Transverse colon (tissue), 4 donors: ENCODE results near the gene TTLL3. TPM values are rescaled to one million over a fixed set of nuclear protein-coding genes. Genes with fewer than 3 reads are reported as not detected.

Experiments used
- DNase-seq: peaks from one replicate; pipeline ENCODE4 v3.0.0-alpha.2; 2019
- H3K27ac ChIP-seq, 4 donors: fragments of 200-600 bp; sonication (generic); 2 replicates each; pipeline ENCODE4 v1.5.1; 2016 to 2018; ENCODE audit warnings: inconsistent platforms in 4 of 4
- H3K27me3 ChIP-seq: fragments of 200-600 bp; sonication (generic); 2 replicates; pipeline ENCODE4 v1.5.1; 2017; ENCODE audit warnings: inconsistent platforms
- H3K36me3 ChIP-seq, 4 donors: fragments of 200-600 bp; sonication (generic); 2 replicates each; pipeline ENCODE4 v1.5.1; 2017 to 2019; ENCODE audit warnings: inconsistent platforms in 4 of 4
- H3K4me1 ChIP-seq, 4 donors: fragments of 200-600 bp; sonication (generic); 2 replicates each; pipeline ENCODE4 v1.5.1; 2017 to 2020; ENCODE audit warnings: inconsistent platforms in 4 of 4
- H3K4me3 ChIP-seq, 4 donors: fragments of 200-600 bp; sonication (generic); 1 replicate in 1 of 4; 2 replicates in 3 of 4; pipeline versions ENCODE4 v1.5.1 to v1.6.1; 2017 to 2019; ENCODE audit warnings: inconsistent platforms in 4 of 4
- H3K9me3 ChIP-seq, 2 donors: fragments of 200-600 bp; sonication (generic); 2 replicates each; pipeline ENCODE4 v1.5.1; 2017 to 2019; ENCODE audit warnings: inconsistent platforms in 2 of 2
- EP300 ChIP-seq: sonication (generic); formaldehyde crosslinking; IDR thresholded peaks from one replicate; pipeline ENCODE4 v1.6.1; 2017; ENCODE audit warnings: antibody characterized with exemption, low read depth
- POLR2A ChIP-seq: fragments of 450-650 bp; IDR thresholded peaks from one replicate; pipeline ENCODE4 v1.6.1; 2016; ENCODE audit warnings: antibody characterized with exemption, mild to moderate bottlenecking, moderate library complexity
- POLR2AphosphoS5 ChIP-seq, 3 donors: sonication (generic); formaldehyde crosslinking; IDR thresholded peaks; one replicate each; pipeline ENCODE4 v1.6.1; 2016; ENCODE audit warnings: antibody characterized with exemption in 3 of 3
- WGBS, 2 donors: methylation state at CpG; one replicate each; pipeline ENCODE4 v1.1.5; 2018; ENCODE audit warnings: low coverage in 1 of 2; 5-methylcytosine and 5-hydroxymethylcytosine counted together
- in situ Hi-C, 4 donors: fragments of 200-750 bp; cut with MboI; loops; one replicate each; pipeline versions ENCODE4 v1.15.0 to v1.15.1; 2017; ENCODE audit warnings: low sequenced_read_pairs in 3 of 4, low pct_ligation_motif_present in 1 of 4, low pct_unique_long_range_greater_than_20kb in 1 of 4
- intact Hi-C: fragments of 100-400 bp; cut with DNase I; formaldehyde crosslinking; loops from one replicate; pipeline ENCODE4 v1.15.1; 2023; ENCODE audit warnings: low total_unique reads
- total RNA-seq, 4 donors: library from RNA; depleted of rRNA; stranded (reverse); fragments of >200 nt; gene quantifications; one replicate each; pipeline ENCODE4 v1.1.0, GENCODE V29; 2016
- TF ChIP-seq, protein P1 (sequence below), 5 experiments: fragments of 200-600 bp in 3 of 5; fragments of 450-650 bp in 2 of 5; sonication (generic) in 3 of 5; IDR thresholded peaks; 1 replicate in 2 of 5; 2 replicates in 3 of 5; pipeline ENCODE4 v1.5.1; 2016 to 2017; ENCODE audit warnings: antibody characterized with exemption in 5 of 5, inconsistent platforms in 3 of 5, mild to moderate bottlenecking in 2 of 5, moderate library complexity in 1 of 5

Gene TTLL3, protein sequence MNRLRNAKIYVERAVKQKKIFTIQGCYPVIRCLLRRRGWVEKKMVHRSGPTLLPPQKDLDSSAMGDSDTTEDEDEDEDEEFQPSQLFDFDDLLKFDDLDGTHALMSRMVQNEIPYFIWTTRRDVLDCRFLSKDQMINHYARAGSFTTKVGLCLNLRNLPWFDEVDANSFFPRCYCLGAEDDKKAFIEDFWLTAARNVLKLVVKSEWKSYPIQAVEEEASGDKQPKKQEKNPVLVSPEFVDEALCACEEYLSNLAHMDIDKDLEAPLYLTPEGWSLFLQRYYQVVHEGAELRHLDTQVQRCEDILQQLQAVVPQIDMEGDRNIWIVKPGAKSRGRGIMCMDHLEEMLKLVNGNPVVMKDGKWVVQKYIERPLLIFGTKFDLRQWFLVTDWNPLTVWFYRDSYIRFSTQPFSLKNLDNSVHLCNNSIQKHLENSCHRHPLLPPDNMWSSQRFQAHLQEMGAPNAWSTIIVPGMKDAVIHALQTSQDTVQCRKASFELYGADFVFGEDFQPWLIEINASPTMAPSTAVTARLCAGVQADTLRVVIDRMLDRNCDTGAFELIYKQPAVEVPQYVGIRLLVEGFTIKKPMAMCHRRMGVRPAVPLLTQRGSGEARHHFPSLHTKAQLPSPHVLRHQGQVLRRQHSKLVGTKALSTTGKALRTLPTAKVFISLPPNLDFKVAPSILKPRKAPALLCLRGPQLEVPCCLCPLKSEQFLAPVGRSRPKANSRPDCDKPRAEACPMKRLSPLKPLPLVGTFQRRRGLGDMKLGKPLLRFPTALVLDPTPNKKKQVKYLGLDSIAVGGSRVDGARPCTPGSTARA
- total RNA-seq: 100 to 1,000 TPM in 2 of 4 donors, 10 to 100 TPM in 2; 47.4 to 352 (median 154) TPM

DNA sequence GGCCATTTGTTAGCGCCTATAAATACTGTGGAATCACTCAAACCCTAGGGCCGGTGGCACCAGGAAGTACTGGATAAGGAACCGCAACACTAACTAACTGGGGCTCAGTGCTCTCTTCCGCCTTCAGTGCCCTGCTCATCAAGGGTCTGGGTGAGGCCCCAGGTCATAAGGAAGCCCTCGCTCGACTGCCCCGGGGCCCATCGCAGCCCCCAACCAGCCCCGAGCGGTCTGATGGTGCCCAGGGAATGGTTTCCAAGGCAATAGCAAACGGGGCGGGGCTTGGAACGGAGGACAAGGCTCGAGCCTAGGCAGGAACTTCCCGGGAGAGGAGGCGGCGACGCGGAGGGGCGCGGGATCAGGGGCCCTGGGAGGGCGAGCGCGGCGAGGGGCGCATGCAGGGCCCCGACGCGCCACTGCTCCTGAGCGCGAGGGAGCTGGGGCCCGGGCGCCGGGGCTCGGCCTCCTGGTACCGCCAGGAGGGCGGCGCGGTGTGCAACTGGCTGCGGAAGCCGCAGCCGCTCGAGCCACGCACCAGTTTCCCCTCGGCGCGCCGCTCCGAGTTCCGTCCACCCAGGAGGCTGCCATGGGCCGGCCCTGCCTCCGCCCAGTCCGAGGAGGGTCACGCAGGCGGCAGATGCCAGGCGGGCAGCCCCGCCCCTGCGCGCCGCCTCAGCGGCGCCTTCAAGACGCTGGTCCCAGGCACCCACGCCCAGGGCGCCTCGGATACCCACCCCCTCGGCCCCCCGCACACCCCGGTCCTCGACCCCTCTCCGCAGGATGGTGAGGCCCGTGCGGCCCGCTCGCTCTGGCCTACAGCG is at the start of gene TTLL3:
TTLL3 (plus strand) TSS at position 648 of the 818 bp plus-strand sequence. CDS start 400 bp downstream, outside the sequence.
- Histone ChIP-seq H3K4me1 (peaks cover 5 to 26% (median 18%) of the 10 kb centered on the region in 4 donors), H3K4me3 (peak within 1 kb of the TSS; percentile 21 to 89 (median 75)), H3K27me3 (no peaks in the 10 kb centered on the region), H3K9me3 (no peaks in the 10 kb centered on the region), H3K27ac (peak within 1 kb of the TSS; percentile 97 to 99 (median 98)), H3K36me3 (peaks cover 0 to 19% (median 8%) of the 10 kb centered on the region in 4 donors)
- peak; percentile 83 for DNase-seq
- WGBS, 2 donors: 0% methylated on average over 43 of the region's 76 CpGs; no CpG with 5 or more reads in 1 of the 2 donors
- intact Hi-C loops (no loop called here), in situ Hi-C loops (no loop called here)
- peak; percentile 72 for TF ChIP-seq POLR2A
- TF ChIP-seq POLR2AphosphoS5 (IDR thresholded peaks at IDR 0.05): peak; percentile 29 to 75 (median 58)
- TF ChIP-seq EP300: no peak
- TF ChIP-seq, protein P1, sequence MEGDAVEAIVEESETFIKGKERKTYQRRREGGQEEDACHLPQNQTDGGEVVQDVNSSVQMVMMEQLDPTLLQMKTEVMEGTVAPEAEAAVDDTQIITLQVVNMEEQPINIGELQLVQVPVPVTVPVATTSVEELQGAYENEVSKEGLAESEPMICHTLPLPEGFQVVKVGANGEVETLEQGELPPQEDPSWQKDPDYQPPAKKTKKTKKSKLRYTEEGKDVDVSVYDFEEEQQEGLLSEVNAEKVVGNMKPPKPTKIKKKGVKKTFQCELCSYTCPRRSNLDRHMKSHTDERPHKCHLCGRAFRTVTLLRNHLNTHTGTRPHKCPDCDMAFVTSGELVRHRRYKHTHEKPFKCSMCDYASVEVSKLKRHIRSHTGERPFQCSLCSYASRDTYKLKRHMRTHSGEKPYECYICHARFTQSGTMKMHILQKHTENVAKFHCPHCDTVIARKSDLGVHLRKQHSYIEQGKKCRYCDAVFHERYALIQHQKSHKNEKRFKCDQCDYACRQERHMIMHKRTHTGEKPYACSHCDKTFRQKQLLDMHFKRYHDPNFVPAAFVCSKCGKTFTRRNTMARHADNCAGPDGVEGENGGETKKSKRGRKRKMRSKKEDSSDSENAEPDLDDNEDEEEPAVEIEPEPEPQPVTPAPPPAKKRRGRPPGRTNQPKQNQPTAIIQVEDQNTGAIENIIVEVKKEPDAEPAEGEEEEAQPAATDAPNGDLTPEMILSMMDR (IDR thresholded peaks at IDR 0.05): peak in 1 of 5 experiments; percentile 2

DNA sequence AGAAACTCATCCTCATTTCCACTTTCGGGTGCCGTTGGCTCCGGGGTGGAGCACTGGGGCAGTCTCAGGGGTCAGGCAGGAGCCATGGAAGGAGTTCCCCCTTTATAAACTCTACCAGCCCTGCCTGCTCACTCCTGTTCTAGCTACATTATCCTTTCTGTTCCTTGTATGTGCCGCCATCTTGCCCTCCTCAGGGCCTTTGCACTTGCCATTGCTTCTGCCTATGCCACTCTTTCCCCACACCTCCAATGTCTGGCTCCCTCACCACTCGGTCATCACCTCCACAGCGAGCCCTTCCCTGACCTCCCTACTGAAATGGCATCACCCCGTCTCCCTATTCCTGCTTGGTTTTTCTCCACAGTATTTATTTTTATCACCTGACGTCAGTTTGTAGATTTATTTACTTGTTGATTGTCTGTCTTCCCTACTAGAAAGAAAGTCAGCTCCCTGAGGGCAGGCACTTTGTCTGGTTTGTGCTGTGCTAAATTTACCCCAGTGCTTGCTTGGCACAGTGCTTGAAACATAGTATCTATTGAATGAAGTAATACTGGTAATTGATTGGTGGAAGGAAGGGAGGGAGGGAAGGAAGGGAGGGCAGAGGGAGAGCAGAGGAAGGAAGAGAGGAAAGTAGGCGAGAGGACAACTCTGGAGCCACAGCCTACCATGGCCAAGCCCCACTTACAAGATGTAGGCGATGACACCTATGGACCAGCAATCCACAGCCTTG is 49.1 kb upstream of the TTLL3 start:
- Histone ChIP-seq H3K27ac (no peak overlapping the region), H3K36me3 (peaks cover 0 to 14% (median 4%) of the 10 kb centered on the region in 4 donors), H3K4me3 (no peak overlapping the region), H3K4me1 (no peaks in the 10 kb centered on the region), H3K27me3 (no peaks in the 10 kb centered on the region), H3K9me3 (no peaks in the 10 kb centered on the region)
- in situ Hi-C loops: no loop called here
- no peak for DNase-seq
- 94 to 100% methylated on average over 5 to 10 of the region's 10 CpGs for WGBS, 2 donors
- intact Hi-C loops: no loop called here
- TF ChIP-seq, protein P1 (IDR thresholded peaks at IDR 0.05): no peak
- TF ChIP-seq POLR2AphosphoS5 (IDR thresholded peaks at IDR 0.05): no peak
- no peak for TF ChIP-seq EP300
- TF ChIP-seq POLR2A: no peak

DNA sequence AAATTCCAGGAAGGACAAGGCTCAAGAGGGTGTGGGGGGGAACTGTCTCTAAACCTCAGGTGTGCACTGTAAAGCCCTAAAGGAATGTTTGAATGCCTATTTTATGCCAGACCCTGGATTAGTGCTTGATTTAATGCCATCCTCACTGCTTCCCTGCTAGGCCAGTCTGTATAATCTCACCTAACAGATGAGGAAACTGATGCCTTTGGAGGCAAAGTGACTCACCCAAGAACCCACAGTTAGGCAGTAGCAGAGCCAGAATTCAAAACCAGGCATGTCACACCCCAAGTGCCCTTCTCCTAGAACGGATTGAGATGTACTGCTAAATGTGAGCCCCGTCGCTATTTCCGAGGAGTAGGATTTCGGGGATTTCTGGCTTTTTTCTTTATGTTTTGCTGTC is 48.1 kb upstream of the TTLL3 start:
- in situ Hi-C loops: no loop called here
- peaks cover 0 to 12% (median 1%) of the 10 kb centered on the region in 4 donors for H3K36me3 ChIP-seq

More for the DNA sequence above, 48.1 kb upstream of the TTLL3 start:
- intact Hi-C loops: no loop called here
- peaks cover 0 to 2% (median 0%) of the 10 kb centered on the region in 4 donors for H3K4me1 ChIP-seq
- H3K27me3 ChIP-seq: no peaks in the 10 kb centered on the region
- no peak overlapping the region for H3K27ac ChIP-seq
- H3K9me3 ChIP-seq: no peaks in the 10 kb centered on the region
- WGBS, 2 donors: 96% methylated on average over 5 of the region's 5 CpGs; no CpG with 5 or more reads in 1 of the 2 donors
- no peak for DNase-seq
- TF ChIP-seq POLR2A (no peak), POLR2AphosphoS5 (IDR thresholded peaks at IDR 0.05) (no peak), EP300 (no peak)
- TF ChIP-seq, protein P1 (IDR thresholded peaks at IDR 0.05): no peak
- H3K4me3 ChIP-seq: no peak overlapping the region
